ENCODE data around the gene ARHGEF5.
"Not testable (repeated sequence)": the region's sequence is repeated elsewhere in the genome, so short reads cannot be mapped to it uniquely, and the experiment has no call there.

GRCh38 chr7:144351667-144352066 is 3.5 kb upstream of the ARHGEF5 start:
- TF ChIP-seq EZH2 (IDR thresholded peaks at IDR 0.05); POLR2AphosphoS5 (IDR thresholded peaks at IDR 0.05; ENCODE audit: borderline replicate concordance, low read depth, low read length): not testable (repeated sequence)
